Keratinocyte (primary cell): ENCODE measurements around the gene GPR15. TPM values are rescaled to one million over a fixed set of nuclear protein-coding genes. Genes with fewer than 3 reads are reported as not detected.

Experiments
- DNase-seq: peaks from one replicate; pipeline ENCODE4 v3.0.0-alpha.2; 2011; ENCODE audit warnings: low read depth, missing footprints, low spot score
- FAIRE-seq: peaks from 2 replicates; lab custom pipeline; 2011; peaks lifted over from hg19 to GRCh38; lab: Jason Lieb, UNC
- H2AFZ ChIP-seq: 2 replicates; pipeline ENCODE4 v1.6.0; 2012; ENCODE audit warnings: low read length, control low read depth, inconsistent platforms; ENCODE audit not compliant: control insufficient read depth
- H3K27ac ChIP-seq: 2 replicates; pipeline ENCODE4 v1.5.1; 2011; ENCODE audit warnings: low read length; ENCODE audit not compliant: control insufficient read depth, insufficient read depth
- H3K27me3 ChIP-seq: 3 replicates; pipeline ENCODE4 v1.6.0; 2011; ENCODE audit warnings: low read length; ENCODE audit not compliant: control insufficient read depth, insufficient read depth; ENCODE audit errors: extremely low read depth
- H3K36me3 ChIP-seq, 2 experiments: 2 replicates in 1 of 2; 3 replicates in 1 of 2; pipeline ENCODE4 v1.5.1; 2011; ENCODE audit warnings: low read length in 2 of 2, mild to moderate bottlenecking in 1 of 2; ENCODE audit not compliant: control insufficient read depth in 2 of 2, insufficient read depth in 2 of 2; ENCODE audit errors: extremely low read depth in 1 of 2
- H3K4me1 ChIP-seq: 3 replicates; pipeline ENCODE4 v1.5.1; 2011; ENCODE audit warnings: low read length; ENCODE audit not compliant: control insufficient read depth, insufficient read depth; ENCODE audit errors: extremely low read depth
- H3K4me2 ChIP-seq: 3 replicates; pipeline ENCODE4 v1.6.0; 2011; ENCODE audit warnings: low read depth, low read length; ENCODE audit not compliant: control insufficient read depth, insufficient read depth; ENCODE audit errors: extremely low read depth
- H3K4me3 ChIP-seq, 3 experiments: fragments of 200-600 bp in 1 of 3; sonication (generic) in 1 of 3; 2 replicates in 2 of 3; 3 replicates in 1 of 3; pipeline ENCODE4 v1.5.1; 2011 to 2016; ENCODE audit warnings: low read length in 3 of 3, mild to moderate bottlenecking in 3 of 3, control low read depth in 2 of 3, inconsistent platforms in 1 of 3, low read depth in 1 of 3, mixed read lengths in 1 of 3, mixed run types in 1 of 3, moderate library complexity in 1 of 3; ENCODE audit not compliant: control insufficient read depth in 2 of 3, insufficient read depth in 2 of 3; ENCODE audit errors: extremely low read depth in 1 of 3
- H3K79me2 ChIP-seq: 2 replicates; pipeline ENCODE4 v1.6.0; 2012; ENCODE audit warnings: low read length; ENCODE audit not compliant: control insufficient read depth, insufficient read depth
- H3K9ac ChIP-seq: 3 replicates; pipeline ENCODE4 v1.6.0; 2011; ENCODE audit warnings: low read length; ENCODE audit not compliant: control insufficient read depth, insufficient read depth; ENCODE audit errors: extremely low read depth
- H3K9me1 ChIP-seq: 3 replicates; pipeline ENCODE4 v1.6.0; 2011; ENCODE audit warnings: low read length; ENCODE audit not compliant: control insufficient read depth, insufficient read depth; ENCODE audit errors: extremely low read depth
- H3K9me3 ChIP-seq: 2 replicates; pipeline ENCODE4 v1.5.1; 2012; ENCODE audit warnings: low read depth, low read length; ENCODE audit not compliant: control insufficient read depth
- H4K20me1 ChIP-seq: 3 replicates; pipeline ENCODE4 v1.6.0; 2011; ENCODE audit warnings: low read length; ENCODE audit not compliant: control insufficient read depth, insufficient read depth; ENCODE audit errors: extremely low read depth
- CTCF ChIP-seq, 3 experiments: IDR thresholded peaks in 1 of 3; conservative IDR thresholded peaks in 1 of 3; optimal IDR thresholded peaks in 1 of 3; 2 replicates in 2 of 3; 3 replicates in 1 of 3; pipeline versions ENCODE3 to v1.5.1; 2011; ENCODE audit warnings: low read length in 3 of 3, mild to moderate bottlenecking in 3 of 3, moderate library complexity in 2 of 3, control low read depth in 1 of 3, inconsistent platforms in 1 of 3; ENCODE audit not compliant: insufficient read depth in 2 of 3; ENCODE audit errors: extremely low read depth in 1 of 3
- EZH2 ChIP-seq: IDR thresholded peaks from one replicate; pipeline ENCODE4 v1.6.1; 2012; ENCODE audit warnings: inconsistent platforms, mild to moderate bottlenecking, low read length, moderate library complexity
- dilution Hi-C: fragments of 300-500 bp; cut with MboI; formaldehyde crosslinking; loops from one replicate; pipeline ENCODE4 v1.7.0; 2020; ENCODE audit warnings: low sequenced_read_pairs; ENCODE audit not compliant: extremely low pct_ligation_motif_present
- polyA plus RNA-seq, 5 experiments: library from polyadenylated mRNA; depleted of rRNA in 3 of 5; stranded (reverse) in 3 of 5; stranded (forward) in 1 of 5; unstranded in 1 of 5; fragments of >200 nt; gene quantifications; 1 replicate in 1 of 5; 2 replicates in 3 of 5; 3 replicates in 1 of 5; pipeline versions ENCODE4 v1.2.1 to v1.2.3, GENCODE V29; 2011 to 2012; ENCODE audit warnings: missing spikeins in 2 of 5, low read depth in 1 of 5, low replicate concordance in 1 of 5

Gene GPR15
- polyA plus RNA-seq, 1 donor (not counting 4 experiments of a cell fraction or from before 2014, with no cell fraction given) = not detected

- Histone ChIP-seq H3K4me3 (no peak overlapping the region), H3K27ac (no peak overlapping the region), H3K4me2 (no peak overlapping the region), H3K9ac (no peak overlapping the region), H3K79me2 (no peaks in the 10 kb centered on the region), H3K9me1 (no peaks in the 10 kb centered on the region), H3K36me3 (no peaks in the 10 kb centered on the region), H3K4me1 (peaks cover 10% of the 10 kb centered on the region), H2AFZ (no peak overlapping the region), H4K20me1 (no peaks in the 10 kb centered on the region), H3K27me3 (no peaks in the 10 kb centered on the region), H3K9me3 (no peaks in the 10 kb centered on the region)
- TF ChIP-seq EZH2 (no peak), CTCF (optimal IDR thresholded peaks at IDR 0.05 in 1 of 3, IDR thresholded peaks at IDR 0.05 in 1 of 3, conservative IDR thresholded peaks at IDR 0.05 in 1 of 3; ENCODE audit: extremely low read depth in 1 of 3, insufficient read depth in 2 of 3, low read length in 3 of 3) (no peak)
- no peak for DNase-seq
- FAIRE-seq = no peak
- dilution Hi-C loops = no loop called here
Measured at GRCh38 chr3:98500019-98500418, 31.8 kb upstream of the GPR15 start.

- H3K9ac ChIP-seq = no peak overlapping the region
Measured at GRCh38 chr3:98501270-98501669, 30.5 kb upstream of the GPR15 start.

More at GRCh38 chr3:98501270-98501669, 30.5 kb upstream of the GPR15 start:
- no peak for TF ChIP-seq CTCF (optimal IDR thresholded peaks at IDR 0.05 in 1 of 3, IDR thresholded peaks at IDR 0.05 in 1 of 3, conservative IDR thresholded peaks at IDR 0.05 in 1 of 3; ENCODE audit: extremely low read depth in 1 of 3, insufficient read depth in 2 of 3, low read length in 3 of 3)
- TF ChIP-seq EZH2 = no peak
- Histone ChIP-seq H3K9me3 (no peaks in the 10 kb centered on the region), H3K9me1 (no peaks in the 10 kb centered on the region), H3K4me1 (peaks cover 9% of the 10 kb centered on the region), H4K20me1 (no peaks in the 10 kb centered on the region), H3K79me2 (no peaks in the 10 kb centered on the region), H3K4me2 (no peak overlapping the region), H2AFZ (no peak overlapping the region), H3K36me3 (no peaks in the 10 kb centered on the region), H3K4me3 (no peak overlapping the region), H3K27me3 (no peaks in the 10 kb centered on the region), H3K27ac (no peak overlapping the region)
- no peak for FAIRE-seq
- dilution Hi-C loops = no loop called here
- DNase-seq = no peak
